ENCODE data around the gene ATP5MG. TPM values are rescaled to one million over a fixed set of nuclear protein-coding genes. Genes with fewer than 3 reads are reported as not detected.

Gene ATP5MG
- total RNA-seq, 1 donor from 2014 or later = 854 TPM

GRCh38 chr11:118434123-118434552 is 32.7 kb downstream of the ATP5MG start:
- Histone ChIP-seq H3K27me3 (ENCODE audit: low read depth) (no peaks in the 10 kb centered on the region), H3K36me3 (no peaks in the 10 kb centered on the region), H3K27ac (replicated peaks) (no peak overlapping the region), H3K9me3 (replicated peaks) (no peaks in the 10 kb centered on the region), H3K4me3 (peak overlapping the region; percentile 99), H3K4me1 (peaks cover 48% of the 10 kb centered on the region)
- DNase-seq = no peak
- intact Hi-C loops (cut with micrococcal nuclease) = no loop called here
- TF ChIP-seq CTCF (IDR thresholded peaks at IDR 0.05; ENCODE audit: borderline replicate concordance) = no peak

GRCh38 chr11:118434553-118435289 is 33.3 kb downstream of the ATP5MG start:
- H3K36me3 ChIP-seq = no peaks in the 10 kb centered on the region
- intact Hi-C loops (cut with micrococcal nuclease) = no loop called here
- no peaks in the 10 kb centered on the region for H3K27me3 ChIP-seq (ENCODE audit: low read depth)
- H3K9me3 ChIP-seq (replicated peaks) = no peaks in the 10 kb centered on the region
- H3K27ac ChIP-seq (replicated peaks) = peak overlapping the region; percentile 91
- no peak for TF ChIP-seq CTCF (IDR thresholded peaks at IDR 0.05; ENCODE audit: borderline replicate concordance)
- peak; percentile 19 for DNase-seq
- peaks cover 54% of the 10 kb centered on the region for H3K4me1 ChIP-seq
- peak overlapping the region; percentile 99 for H3K4me3 ChIP-seq

- Histone ChIP-seq H3K27me3 (ENCODE audit: low read depth) (no peaks in the 10 kb centered on the region), H3K4me3 (peak overlapping the region; percentile 99), H3K27ac (replicated peaks) (peak overlapping the region; percentile 91), H3K4me1 (peaks cover 60% of the 10 kb centered on the region), H3K36me3 (no peaks in the 10 kb centered on the region), H3K9me3 (replicated peaks) (no peaks in the 10 kb centered on the region)
- TF ChIP-seq CTCF (IDR thresholded peaks at IDR 0.05; ENCODE audit: borderline replicate concordance) = no peak
- intact Hi-C loops (cut with micrococcal nuclease) = no loop called here
- peak; percentile 46 for DNase-seq
Observed at GRCh38 chr11:118435290-118435892, 34.0 kb downstream of the ATP5MG start.

GRCh38 chr11:118435893-118436624 is 34.7 kb downstream of the ATP5MG start, which contains the start of gene KMT2A:
Gene KMT2A (plus strand): TSS chr11:118436492. CDS start chr11:118436513, 21 bp downstream.
- Histone ChIP-seq H3K4me3 (peak within 1 kb of the TSS; percentile 99), H3K4me1 (peaks cover 67% of the 10 kb centered on the region), H3K9me3 (replicated peaks) (no peaks in the 10 kb centered on the region), H3K36me3 (no peaks in the 10 kb centered on the region), H3K27me3 (ENCODE audit: low read depth) (no peaks in the 10 kb centered on the region), H3K27ac (replicated peaks) (peak within 1 kb of the TSS; percentile 91)
- intact Hi-C loops (cut with micrococcal nuclease) = no loop called here
- no peak for TF ChIP-seq CTCF (IDR thresholded peaks at IDR 0.05; ENCODE audit: borderline replicate concordance)
- DNase-seq = peak; percentile 99

GRCh38 chr11:118436639-118437207 is 35.3 kb downstream of the ATP5MG start:
- intact Hi-C loops (cut with micrococcal nuclease) = no loop called here
- H3K27ac ChIP-seq (replicated peaks) = peak overlapping the region; percentile 91
- H3K9me3 ChIP-seq (replicated peaks) = no peaks in the 10 kb centered on the region
- H3K4me3 ChIP-seq = peak overlapping the region; percentile 99
- no peak for DNase-seq
- H3K27me3 ChIP-seq (ENCODE audit: low read depth) = no peaks in the 10 kb centered on the region
- no peak for TF ChIP-seq CTCF (IDR thresholded peaks at IDR 0.05; ENCODE audit: borderline replicate concordance)
- no peaks in the 10 kb centered on the region for H3K36me3 ChIP-seq
- peaks cover 74% of the 10 kb centered on the region for H3K4me1 ChIP-seq

Measured in left ventricle myocardium inferior (tissue), 1 donor.